Stomach (tissue), 4 donors: ENCODE measurements around the gene DLGAP1.

Experiments
- CTCF ChIP-seq, 7 experiments: fragments of 450-650 bp in 4 of 7; fragments of 200-600 bp in 3 of 7; sonication (generic) in 3 of 7; IDR thresholded peaks; one replicate each; pipeline ENCODE4 v1.5.1; 2016 to 2019; ENCODE audit warnings: antibody characterized with exemption in 7 of 7, control low read depth in 2 of 7, mild to moderate bottlenecking in 1 of 7
- POLR2A ChIP-seq, 4 donors: fragments of 450-650 bp; IDR thresholded peaks; one replicate each; pipeline ENCODE4 v1.6.1; 2016; ENCODE audit warnings: antibody characterized with exemption in 4 of 4, control low read depth in 2 of 4, mild to moderate bottlenecking in 1 of 4, moderate library complexity in 1 of 4
- POLR2AphosphoS5 ChIP-seq, 3 donors: sonication (generic); formaldehyde crosslinking; IDR thresholded peaks; one replicate each; pipeline ENCODE4 v1.6.1; 2016; ENCODE audit warnings: antibody characterized with exemption in 3 of 3

- TF ChIP-seq POLR2A (IDR thresholded peaks at IDR 0.05) (no peak), CTCF (IDR thresholded peaks at IDR 0.05) (no peak), POLR2AphosphoS5 (IDR thresholded peaks at IDR 0.05) (no peak)
Observed at GRCh38 chr18:3712491-3712890, 742.6 kb downstream of the DLGAP1 start.
